GM12878 (cell line): ENCODE results near the gene PALLD.

Source experiments
- BACH1 ChIP-seq: fragments of 450-650 bp; IDR thresholded peaks from 2 replicates; pipeline ENCODE4 v1.6.1; 2017; ENCODE audit warnings: mild to moderate bottlenecking, borderline replicate concordance
- CTCF ChIP-seq, 3 experiments: IDR thresholded peaks in 2 of 3; conservative IDR thresholded peaks in 1 of 3; 2 replicates each; pipeline ENCODE4 v1.5.1; 2011; ENCODE audit warnings: low read depth in 3 of 3, low read length in 3 of 3, mild to moderate bottlenecking in 3 of 3, control low read depth in 2 of 3, moderate library complexity in 2 of 3, inconsistent platforms in 1 of 3, mixed read lengths in 1 of 3; ENCODE audit not compliant: control insufficient read depth in 2 of 3, insufficient read depth in 1 of 3; ENCODE audit errors: extremely low read depth in 1 of 3
- DPF2 ChIP-seq: fragments of 450-650 bp; IDR thresholded peaks from 2 replicates; pipeline ENCODE4 v1.6.1; 2017; ENCODE audit warnings: mild to moderate bottlenecking
- EZH2 ChIP-seq: IDR thresholded peaks from 2 replicates; pipeline ENCODE4 v1.6.1; 2012; ENCODE audit warnings: low read depth, mild to moderate bottlenecking, control low read depth, inconsistent platforms, low read length, borderline replicate concordance; ENCODE audit not compliant: control insufficient read depth
- IRF3 ChIP-seq: fragments of 450-650 bp; IDR thresholded peaks from 2 replicates; pipeline ENCODE4 v1.6.1; 2014; ENCODE audit warnings: mild to moderate bottlenecking
- JUNB ChIP-seq: IDR thresholded peaks from 2 replicates; pipeline ENCODE4 v1.6.1; 2016; ENCODE audit warnings: antibody characterized with exemption, mild to moderate bottlenecking
- NFXL1 ChIP-seq: fragments of 450-650 bp; IDR thresholded peaks from 2 replicates; pipeline ENCODE4 v1.6.1; 2017; ENCODE audit warnings: antibody characterized with exemption, mild to moderate bottlenecking, borderline replicate concordance
- PBX3 ChIP-seq: IDR thresholded peaks from 2 replicates; pipeline ENCODE4 v1.6.1; 2011; ENCODE audit warnings: mild to moderate bottlenecking, low read depth, low read length, moderate library complexity; ENCODE audit not compliant: insufficient replicate concordance
- RCOR1 ChIP-seq: conservative IDR thresholded peaks from 2 replicates; pipeline ENCODE4 v1.6.1; 2012; ENCODE audit warnings: low read depth, low read length, improper control_type of control experiment
- REST ChIP-seq: IDR thresholded peaks from 2 replicates; pipeline ENCODE4 v1.6.1; 2012; ENCODE audit warnings: mild to moderate bottlenecking, low read depth, low read length
- SP1 ChIP-seq: IDR thresholded peaks from one replicate; pipeline ENCODE4 v1.6.1; 2011; ENCODE audit warnings: low read depth, low read length
- TAF1 ChIP-seq: IDR thresholded peaks from 2 replicates; pipeline ENCODE4 v1.6.1; 2011; ENCODE audit warnings: mild to moderate bottlenecking, low read depth, low read length, borderline replicate concordance
- TARDBP ChIP-seq: IDR thresholded peaks from 2 replicates; pipeline ENCODE4 v1.6.1; 2016; ENCODE audit warnings: borderline replicate concordance
- ZNF592 ChIP-seq: fragments of 450-650 bp; IDR thresholded peaks from 2 replicates; pipeline ENCODE4 v1.6.1; 2017; ENCODE audit warnings: mild to moderate bottlenecking, moderate library complexity

GRCh38 chr4:168735735-168736134, 238.9 kb downstream of the PALLD start:
- no peak for TF ChIP-seq TAF1
- TF ChIP-seq CTCF (IDR thresholded peaks at IDR 0.05 in 2 of 3, conservative IDR thresholded peaks at IDR 0.05 in 1 of 3; ENCODE audit: control insufficient read depth in 2 of 3, extremely low read depth in 1 of 3, insufficient read depth in 1 of 3, low read depth in 3 of 3, low read length in 3 of 3) = no peak
- no peak for TF ChIP-seq SP1
- TF ChIP-seq NFXL1 = no peak
- no peak for TF ChIP-seq JUNB
- TF ChIP-seq ZNF592 = no peak
- TF ChIP-seq DPF2 = no peak
- TF ChIP-seq RCOR1 = no peak
- no peak for TF ChIP-seq PBX3
- TF ChIP-seq EZH2 = no peak
- TF ChIP-seq IRF3 = no peak
- no peak for TF ChIP-seq REST
- no peak for TF ChIP-seq TARDBP
- no peak for TF ChIP-seq BACH1
